HL-60/S4 treated with phorbol 12-myristate 13-acetate at 8.2 ng/mL for 4 days and 3 days (cell line): ENCODE data around the gene GATC.

ENCODE experiments used
- in situ Hi-C: fragments of 300-500 bp; cut with MboI; formaldehyde crosslinking; loops from 2 replicates; pipeline ENCODE4 v1.15.0; 2022; ENCODE audit warnings: low sequenced_read_pairs

The GATC gene

DNA sequence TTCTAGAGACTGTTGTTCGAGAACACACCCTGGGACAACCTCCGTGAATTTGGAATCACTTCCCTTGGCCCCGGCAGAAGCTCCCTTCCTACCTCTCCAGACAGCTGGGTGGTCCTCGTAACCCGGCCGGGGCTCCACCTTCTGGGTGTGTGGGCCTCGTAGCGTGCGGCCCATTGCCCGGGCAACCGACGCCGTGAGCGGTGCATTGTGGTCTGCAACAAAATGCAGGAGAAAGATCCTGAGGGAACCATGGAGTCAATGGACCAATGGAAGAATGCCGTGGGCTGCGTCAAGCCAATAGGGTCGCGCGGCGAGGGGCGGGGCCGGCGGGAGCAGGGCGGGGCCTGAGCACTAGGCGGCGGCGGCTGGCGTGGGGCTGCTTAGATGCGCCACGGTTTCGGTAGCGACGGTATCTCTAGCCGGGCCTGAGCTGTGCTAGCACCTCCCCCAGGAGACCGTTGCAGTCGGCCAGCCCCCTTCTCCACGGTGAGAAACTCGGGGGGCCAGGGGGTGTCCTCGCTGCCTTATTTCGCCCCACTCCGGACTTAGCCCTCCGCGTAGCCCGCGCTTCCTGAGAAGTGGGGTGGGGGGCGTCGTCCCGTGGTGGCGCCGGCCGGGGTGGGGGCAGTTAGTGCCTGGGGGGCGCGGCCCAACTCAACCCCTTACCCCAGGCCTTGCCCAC lies 49.6 kb downstream of the GATC start, which contains the start of gene DYNLL1:
Gene DYNLL1, plus strand, starts transcription at position 383 of the 682 bp plus-strand sequence. CDS start 309 bp downstream, outside the sequence.
- in situ Hi-C loops = no loop called here

DNA sequence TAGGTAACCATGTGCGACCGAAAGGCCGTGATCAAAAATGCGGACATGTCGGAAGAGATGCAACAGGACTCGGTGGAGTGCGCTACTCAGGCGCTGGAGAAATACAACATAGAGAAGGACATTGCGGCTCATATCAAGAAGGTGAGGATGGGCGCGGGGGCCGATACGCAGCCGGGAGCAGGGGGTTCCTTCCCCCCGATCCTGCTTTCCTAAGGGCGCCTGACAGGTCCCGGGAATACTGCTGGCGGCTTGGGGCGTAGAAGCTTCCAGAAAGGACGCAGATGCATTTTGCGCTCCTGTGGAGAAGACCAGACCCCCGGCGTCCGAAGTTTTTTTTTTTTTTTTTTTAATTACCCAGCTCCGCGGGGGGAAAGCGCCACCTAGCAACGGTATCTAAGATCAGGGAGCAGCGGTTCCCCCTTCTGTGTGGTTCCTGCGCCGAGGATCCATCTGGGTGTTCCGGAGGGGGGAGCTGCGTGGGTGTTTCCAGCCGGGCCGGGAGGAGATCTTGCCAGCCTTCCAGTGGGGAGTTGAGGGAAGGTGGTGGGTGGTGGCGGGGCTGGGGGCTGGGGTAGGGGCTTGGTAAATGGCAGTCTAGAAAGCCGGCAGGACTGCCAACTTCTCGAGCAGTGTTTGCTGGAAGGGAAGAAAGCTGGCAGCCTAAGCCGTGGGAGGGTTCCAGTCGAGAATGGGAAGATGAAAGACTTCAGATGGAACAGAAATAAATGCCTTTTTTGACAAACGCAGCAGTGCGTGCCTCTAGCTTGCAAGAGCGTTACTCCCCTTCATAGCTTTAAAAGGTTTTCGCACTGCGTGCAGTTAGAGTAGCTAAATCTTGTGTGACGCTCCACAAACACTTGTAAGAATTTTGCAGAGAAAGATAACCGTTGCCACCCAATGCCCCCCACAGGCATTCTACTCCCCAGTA lies 50.4 kb downstream of the GATC start:
- in situ Hi-C loops = no loop called here

DNA sequence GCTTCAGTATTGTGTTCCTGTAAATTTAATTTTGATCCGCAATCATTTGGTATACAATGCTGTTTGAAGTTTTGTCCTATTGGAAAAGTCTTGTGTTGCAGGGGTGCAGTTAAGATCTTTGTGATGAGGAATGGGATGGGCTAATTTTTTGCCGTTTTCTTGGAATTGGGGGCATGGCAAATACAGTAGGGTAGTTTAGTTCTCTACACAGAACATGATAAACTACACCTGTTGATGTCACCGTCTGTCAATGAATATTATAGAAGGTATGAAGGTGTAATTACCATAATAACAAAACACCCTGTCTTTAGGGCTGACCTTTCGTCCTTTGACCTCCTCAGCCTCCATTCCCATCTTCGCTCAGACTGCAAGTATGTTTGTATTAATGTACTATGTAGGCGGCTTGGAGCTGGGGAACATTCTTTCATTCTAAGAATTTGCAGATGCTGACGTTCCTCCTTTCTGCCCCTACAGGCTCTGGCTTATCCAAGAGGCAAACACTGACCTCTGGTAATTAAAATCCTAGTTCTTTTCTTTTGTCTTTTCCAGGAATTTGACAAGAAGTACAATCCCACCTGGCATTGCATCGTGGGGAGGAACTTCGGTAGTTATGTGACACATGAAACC lies 51.4 kb downstream of the GATC start:
- in situ Hi-C loops = no loop called here

DNA sequence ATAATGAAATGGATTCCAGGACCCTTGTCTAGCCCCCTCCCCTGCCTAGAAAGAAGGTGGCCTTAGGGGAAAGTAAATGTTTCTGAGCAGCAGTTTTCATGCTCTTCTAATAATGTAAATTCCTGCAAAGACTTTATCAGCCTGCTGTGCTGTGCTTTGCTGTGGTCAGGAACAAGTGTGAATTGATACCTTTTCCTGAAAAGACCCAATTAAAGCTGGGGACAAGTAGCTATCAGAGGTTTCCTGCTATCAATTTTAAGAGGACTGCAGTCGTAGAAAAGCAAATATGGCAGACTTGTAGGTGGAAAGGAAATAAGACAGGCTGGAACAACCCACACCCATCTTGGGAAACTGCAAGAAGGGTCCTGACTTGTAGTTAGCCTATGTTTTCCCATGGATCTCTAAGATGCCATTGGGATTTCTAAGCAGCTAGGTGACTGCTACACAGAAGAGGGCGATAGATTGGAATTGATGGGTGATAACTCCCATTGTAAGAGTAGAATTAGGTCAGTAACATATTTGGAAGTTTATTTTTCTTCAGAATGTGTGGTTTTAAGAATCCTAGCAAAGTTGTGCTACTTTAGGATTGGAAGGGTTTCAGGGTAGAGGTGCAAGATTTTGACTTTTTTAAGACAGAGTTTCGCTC lies 52.7 kb downstream of the GATC start:
- in situ Hi-C loops = no loop called here

DNA sequence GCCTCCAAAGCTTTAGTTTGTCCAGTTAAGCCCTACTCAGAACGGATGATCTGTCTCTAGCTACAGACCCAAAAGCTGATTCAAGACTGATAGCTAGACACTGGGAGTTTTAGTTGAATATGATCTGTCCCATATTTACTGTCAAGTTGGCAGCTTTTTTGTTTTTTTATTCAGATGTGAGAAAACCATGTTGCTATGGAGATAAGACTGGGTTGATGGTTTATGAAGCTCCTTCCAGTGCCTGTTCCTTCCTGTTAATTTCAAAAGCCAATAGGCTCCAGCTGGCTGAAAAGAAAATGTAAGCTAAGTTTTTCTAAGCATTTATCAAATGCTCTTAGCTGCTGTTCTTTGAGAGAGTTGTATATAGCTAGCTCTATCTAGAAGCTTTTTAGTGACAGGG lies 54.3 kb downstream of the GATC start:
- in situ Hi-C loops = no loop called here

DNA sequence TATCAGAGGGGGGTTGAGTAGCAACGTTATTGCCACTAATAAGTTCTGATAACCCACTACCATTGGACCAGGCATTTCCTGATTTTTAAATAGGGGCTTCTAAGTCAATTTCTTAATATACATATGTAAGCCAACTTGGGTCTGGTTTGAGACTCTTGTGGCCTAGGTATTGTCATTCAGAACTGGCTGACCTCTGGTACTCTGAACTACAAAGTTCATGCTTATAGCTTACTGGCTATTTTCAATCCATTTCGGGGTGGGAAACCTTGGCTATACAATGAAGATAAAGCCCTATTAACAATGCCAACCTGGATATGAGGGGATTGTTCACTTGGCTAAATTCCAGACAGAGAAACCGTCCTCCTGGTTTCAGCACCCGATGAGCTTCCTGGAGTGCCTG lies 58.3 kb downstream of the GATC start:
- in situ Hi-C loops = no loop called here

- in situ Hi-C loops = no loop called here
Observed at GRCh38 chr12:120508537-120508936, 62.3 kb downstream of the GATC start.
